K562 (cell line): ENCODE data around the gene HMBS. TPM values are rescaled to one million over a fixed set of nuclear protein-coding genes. Genes with fewer than 3 reads are reported as not detected.

Experiments used
- CEBPZ ChIP-seq: fragments of 150-350 bp; IDR thresholded peaks from 2 replicates; pipeline ENCODE4 v1.6.1; 2014; ENCODE audit warnings: low read depth, mild to moderate bottlenecking, low read length, borderline replicate concordance
- EP300 ChIP-seq: IDR thresholded peaks from 2 replicates; pipeline ENCODE4 v1.6.1; 2012; ENCODE audit warnings: low read length, improper control_type of control experiment
- EWSR1 ChIP-seq: fragments of 450-650 bp; IDR thresholded peaks from 2 replicates; pipeline ENCODE4 v1.6.1; 2018; ENCODE audit warnings: borderline replicate concordance, mild to moderate bottlenecking, low read depth, moderate library complexity; ENCODE audit not compliant: partially characterized antibody
- IFI16 ChIP-seq: fragments of 250-450 bp; sonication (Bioruptor Pico); IDR thresholded peaks from 2 replicates; pipeline ENCODE4 v2.1.2; 2022; ENCODE audit warnings: mild to moderate bottlenecking, inconsistent platforms
- MYC ChIP-seq, 2 experiments: fragments of 250-450 bp in 1 of 2; sonication (Bioruptor Pico) in 1 of 2; IDR thresholded peaks; 2 replicates each; pipeline versions ENCODE4 v1.5.1 to v1.6.1; 2012 to 2021; ENCODE audit warnings: low read depth in 2 of 2, borderline replicate concordance in 1 of 2, improper control_type of control experiment in 1 of 2, low read length in 1 of 2, mild to moderate bottlenecking in 1 of 2, moderate library complexity in 1 of 2
- MYNN ChIP-seq, 2 experiments: sonication (generic); formaldehyde crosslinking in 1 of 2; IDR thresholded peaks; 2 replicates each; pipeline versions ENCODE4 v1.5.0 to v1.6.1; 2016 to 2020; ENCODE audit warnings: antibody characterized with exemption in 1 of 2, missing genetic modification reagents in 1 of 2
- NBN ChIP-seq: fragments of 450-650 bp; IDR thresholded peaks from 2 replicates; pipeline ENCODE4 v1.6.1; 2016; ENCODE audit warnings: low read depth, mild to moderate bottlenecking
- RAD21 ChIP-seq, 2 experiments: fragments of 250-450 bp in 1 of 2; fragments of 450-650 bp in 1 of 2; sonication (Bioruptor Pico) in 1 of 2; formaldehyde crosslinking in 1 of 2; IDR thresholded peaks in 1 of 2; conservative IDR thresholded peaks in 1 of 2; 2 replicates each; pipeline versions ENCODE4 v1.4.0 to v1.8.0; 2020 to 2022; ENCODE audit warnings: mild to moderate bottlenecking in 2 of 2, moderate library complexity in 1 of 2
- RBM34 ChIP-seq: fragments of 200-400 bp; formaldehyde crosslinking; IDR thresholded peaks from 2 replicates; pipeline ENCODE4 v1.6.1; 2018; ENCODE audit warnings: low read length, borderline replicate concordance; ENCODE audit not compliant: insufficient read depth
- SIRT6 ChIP-seq: IDR thresholded peaks from one replicate; pipeline ENCODE4 v1.6.1; 2012; ENCODE audit warnings: low read depth, mild to moderate bottlenecking, control low read depth, inconsistent platforms, low read length, moderate library complexity
- SRSF3 ChIP-seq: fragments of 200-400 bp; formaldehyde crosslinking; IDR thresholded peaks from 2 replicates; pipeline ENCODE4 v1.6.1; 2016; ENCODE audit warnings: mild to moderate bottlenecking, low read length, moderate library complexity; ENCODE audit not compliant: insufficient read depth
- ZNF121 ChIP-seq: sonication (generic); formaldehyde crosslinking; conservative IDR thresholded peaks from 2 replicates; pipeline ENCODE4 v1.8.0; 2022; ENCODE audit warnings: missing genetic modification reagents
- ZNF140 ChIP-seq: fragments of 250-450 bp; sonication (Bioruptor Pico); IDR thresholded peaks from 2 replicates; pipeline ENCODE4 v1.8.0; 2021; ENCODE audit warnings: moderate library complexity, mild to moderate bottlenecking, inconsistent platforms
- ZNF324 ChIP-seq: fragments of 250-450 bp; sonication (Bioruptor Pico); IDR thresholded peaks from 2 replicates; pipeline ENCODE4 v1.4.0; 2020; ENCODE audit warnings: mild to moderate bottlenecking
- ZNF507 ChIP-seq: conservative IDR thresholded peaks from 2 replicates; pipeline ENCODE4 v1.6.1; 2017; ENCODE audit warnings: missing genetic modification characterization, missing compliant biosample characterization
- ZNF586 ChIP-seq: fragments of 450-650 bp; formaldehyde crosslinking; conservative IDR thresholded peaks from 2 replicates; pipeline ENCODE4 v1.4.0; 2020; ENCODE audit warnings: mild to moderate bottlenecking, moderate library complexity
- ZNF76 ChIP-seq: fragments of 250-450 bp; sonication (Bioruptor Pico); IDR thresholded peaks from 2 replicates; pipeline ENCODE4 v1.4.0; 2020; ENCODE audit warnings: mild to moderate bottlenecking, moderate library complexity, borderline replicate concordance
- ZSCAN32 ChIP-seq: fragments of 450-650 bp; formaldehyde crosslinking; IDR thresholded peaks from 2 replicates; pipeline ENCODE4 v1.4.0; 2020; ENCODE audit warnings: mild to moderate bottlenecking, moderate library complexity
- polyA plus RNA-seq, 8 experiments: library from polyadenylated mRNA; depleted of rRNA in 4 of 8; stranded (reverse) in 5 of 8; unstranded in 3 of 8; fragments of >200 nt; fragmentation: Nextera tagmentation in 2 of 8; fragmentation: Illumina TruSeq in 1 of 8; extraction: Ambion mirVana in 2 of 8; extraction: Trizol in 1 of 8; gene quantifications; 2 replicates each; pipeline versions ENCODE4 v1.2.1 to v1.2.3, GENCODE V29; 2011 to 2014; ENCODE audit warnings: inconsistent platforms in 1 of 8, missing spikeins in 1 of 8
- total RNA-seq, 7 experiments: library from RNA; depleted of rRNA in 6 of 7; stranded (reverse); fragments of >200 nt in 6 of 7; fragmentation: Illumina TruSeq in 2 of 7; extraction: Trizol in 2 of 7; gene quantifications; 2 replicates each; pipeline versions ENCODE4 v1.2.1 to v1.2.3, GENCODE V29; 2011 to 2021; ENCODE audit warnings: low replicate concordance in 1 of 7
- TF ChIP-seq, protein P1 (sequence below): fragments of 450-650 bp; formaldehyde crosslinking; IDR thresholded peaks from 2 replicates; pipeline ENCODE4 v1.4.0; 2022; ENCODE audit warnings: mild to moderate bottlenecking, moderate library complexity
- TF ChIP-seq, protein P2 (sequence below): fragments of 250-450 bp; sonication (Bioruptor Pico); IDR thresholded peaks from 2 replicates; pipeline ENCODE4 v1.5.0; 2021
- TF ChIP-seq, protein P3 (sequence below): fragments of 250-450 bp; sonication (Bioruptor Pico); IDR thresholded peaks from 2 replicates; pipeline ENCODE4 v1.5.0; 2020; ENCODE audit warnings: mild to moderate bottlenecking

The HMBS gene
- total and polyA plus RNA-seq, 9 of the 15 experiments (the other 6 are each of a cell fraction or from before 2014, with no cell fraction given), result 56.9 to 385 (median 286) TPM

- TF ChIP-seq, protein P1, sequence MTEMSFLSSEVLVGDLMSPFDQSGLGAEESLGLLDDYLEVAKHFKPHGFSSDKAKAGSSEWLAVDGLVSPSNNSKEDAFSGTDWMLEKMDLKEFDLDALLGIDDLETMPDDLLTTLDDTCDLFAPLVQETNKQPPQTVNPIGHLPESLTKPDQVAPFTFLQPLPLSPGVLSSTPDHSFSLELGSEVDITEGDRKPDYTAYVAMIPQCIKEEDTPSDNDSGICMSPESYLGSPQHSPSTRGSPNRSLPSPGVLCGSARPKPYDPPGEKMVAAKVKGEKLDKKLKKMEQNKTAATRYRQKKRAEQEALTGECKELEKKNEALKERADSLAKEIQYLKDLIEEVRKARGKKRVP (CRISPR knock-in tag), result no peak
- TF ChIP-seq MYC (IDR thresholded peaks at IDR 0.05; ENCODE audit: low read depth, low read length) (peak; percentile 40; the same call in 1 of the 2 replicates), MYC (CRISPR knock-in tag; IDR thresholded peaks at IDR 0.05; ENCODE audit: borderline replicate concordance, low read depth) (no peak), SRSF3 (no peak), RAD21 (CRISPR knock-in tag; conservative IDR thresholded peaks at IDR 0.05 in 1 of 2, IDR thresholded peaks at IDR 0.05 in 1 of 2) (no peak; a peak in 1 of 4 replicates), ZSCAN32 (CRISPR knock-in tag) (no peak), CEBPZ (no peak), RBM34 (no peak), MYNN (IDR thresholded peaks at IDR 0.05) (peak; percentile 88; the same call in 1 of the 2 replicates), MYNN (CRISPR knock-in tag; IDR thresholded peaks at IDR 0.05) (no peak), IFI16 (CRISPR knock-in tag) (no peak), NBN (peak; percentile 60; the same call in 1 of the 2 replicates), ZNF586 (CRISPR knock-in tag) (no peak), SIRT6 (no peak), ZNF140 (CRISPR knock-in tag) (no peak), ZNF121 (no peak), EWSR1 (no peak), ZNF76 (CRISPR knock-in tag) (no peak), EP300 (peak; percentile 93), ZNF507 (tag) (no peak), ZNF324 (CRISPR knock-in tag) (no peak)
- TF ChIP-seq, protein P2, sequence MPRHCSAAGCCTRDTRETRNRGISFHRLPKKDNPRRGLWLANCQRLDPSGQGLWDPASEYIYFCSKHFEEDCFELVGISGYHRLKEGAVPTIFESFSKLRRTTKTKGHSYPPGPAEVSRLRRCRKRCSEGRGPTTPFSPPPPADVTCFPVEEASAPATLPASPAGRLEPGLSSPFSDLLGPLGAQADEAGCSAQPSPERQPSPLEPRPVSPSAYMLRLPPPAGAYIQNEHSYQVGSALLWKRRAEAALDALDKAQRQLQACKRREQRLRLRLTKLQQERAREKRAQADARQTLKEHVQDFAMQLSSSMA (CRISPR knock-in tag), result no peak
- TF ChIP-seq, protein P3, sequence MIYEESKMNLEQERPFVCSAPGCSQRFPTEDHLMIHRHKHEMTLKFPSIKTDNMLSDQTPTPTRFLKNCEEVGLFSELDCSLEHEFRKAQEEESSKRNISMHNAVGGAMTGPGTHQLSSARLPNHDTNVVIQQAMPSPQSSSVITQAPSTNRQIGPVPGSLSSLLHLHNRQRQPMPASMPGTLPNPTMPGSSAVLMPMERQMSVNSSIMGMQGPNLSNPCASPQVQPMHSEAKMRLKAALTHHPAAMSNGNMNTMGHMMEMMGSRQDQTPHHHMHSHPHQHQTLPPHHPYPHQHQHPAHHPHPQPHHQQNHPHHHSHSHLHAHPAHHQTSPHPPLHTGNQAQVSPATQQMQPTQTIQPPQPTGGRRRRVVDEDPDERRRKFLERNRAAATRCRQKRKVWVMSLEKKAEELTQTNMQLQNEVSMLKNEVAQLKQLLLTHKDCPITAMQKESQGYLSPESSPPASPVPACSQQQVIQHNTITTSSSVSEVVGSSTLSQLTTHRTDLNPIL, result no peak
These were observed 761 bp downstream of the HMBS start (continued) for GRCh38 chr11:119085437-119085847.
